ENCODE data around the gene SOX12.

GRCh38 chr20:375265-375889 lies 50.0 kb downstream of the SOX12 start:
- TF ChIP-seq CTCF (optimal IDR thresholded peaks at IDR 0.05 in 1 of 3, IDR thresholded peaks at IDR 0.05 in 1 of 3, conservative IDR thresholded peaks at IDR 0.05 in 1 of 3; ENCODE audit: extremely low read depth in 1 of 3, insufficient read depth in 2 of 3, low read length in 3 of 3) (no peak), EZH2 (IDR thresholded peaks at IDR 0.05; ENCODE audit: low read length) (no peak)
